IMR-90 (cell line): ENCODE measurements around the gene CRIM1. TPM values are rescaled to one million over a fixed set of nuclear protein-coding genes. Genes with fewer than 3 reads are reported as not detected.

Source experiments
- ATAC-seq: fragments of 200-7000 bp; cut with Tn5 transposase; 2 replicates; pipeline ENCODE4 v1.9.1; 2020; ENCODE audit warnings: low read depth, mild to moderate bottlenecking, moderate library complexity
- BruUV-seq: library from RNA; stranded (reverse); fragments of 400-500 nt; replicated peaks from 2 replicates; lab custom pipeline; 2021; lab: Mats Ljungman, UMichigan
- CTCF ChIA-PET: fragments of 300-600 bp; formaldehyde crosslinking; extraction: SDS; loops from one replicate; lab custom pipeline; 2021; ENCODE audit warnings: antibody characterized with exemption; lab: Yijun Ruan, JAX
- POLR2A ChIA-PET: fragments of 300-600 bp; sonication (Branson Sonifier 250); formaldehyde crosslinking; loops from one replicate; lab custom pipeline; 2022; ENCODE audit warnings: antibody characterized with exemption; ENCODE audit not compliant: unreplicated experiment; lab: Charles Lee
- DNase-seq: peaks from one replicate; pipeline ENCODE4 v3.0.0; 2013
- H2AFZ ChIP-seq: replicated peaks from 2 replicates; pipeline ENCODE3; 2013; ENCODE audit warnings: low read length, mild to moderate bottlenecking; ENCODE audit not compliant: poor library complexity
- H2AK5ac ChIP-seq: 2 replicates; pipeline ENCODE4 v1.6.1; 2013; ENCODE audit warnings: low read depth, low read length, inconsistent platforms
- H2AK9ac ChIP-seq: replicated peaks from 2 replicates; pipeline ENCODE3; 2013; ENCODE audit warnings: mild to moderate bottlenecking, low read depth, low read length, moderate library complexity; ENCODE audit not compliant: poor library complexity
- H2BK120ac ChIP-seq: 2 replicates; pipeline ENCODE4 v1.6.1; 2013; ENCODE audit warnings: low read depth, low read length, inconsistent platforms
- H2BK15ac ChIP-seq: 3 replicates; pipeline ENCODE4 v1.6.1; 2013; ENCODE audit warnings: low read depth, low read length, inconsistent platforms
- H2BK20ac ChIP-seq: 2 replicates; pipeline ENCODE4 v1.6.1; 2013; ENCODE audit warnings: low read depth, mild to moderate bottlenecking, inconsistent platforms, low read length, moderate library complexity
- H2BK5ac ChIP-seq: 2 replicates; pipeline ENCODE4 v1.6.1; 2013; ENCODE audit warnings: mild to moderate bottlenecking, low read depth, low read length, inconsistent platforms; ENCODE audit not compliant: poor library complexity, severe bottlenecking
- H3K14ac ChIP-seq: replicated peaks from 2 replicates; pipeline ENCODE4 v1.6.1; 2013; ENCODE audit warnings: low read depth, low read length, inconsistent platforms
- H3K18ac ChIP-seq: 2 replicates; pipeline ENCODE4 v1.6.1; 2013; ENCODE audit warnings: low read depth, low read length, control low read depth
- H3K23ac ChIP-seq: 2 replicates; pipeline ENCODE4 v1.6.1; 2013; ENCODE audit warnings: low read depth, low read length, inconsistent platforms
- H3K27ac ChIP-seq: 2 replicates; pipeline ENCODE4 v1.5.1; 2013; ENCODE audit warnings: mild to moderate bottlenecking, control low read depth, low read length; ENCODE audit not compliant: insufficient read depth
- H3K27me3 ChIP-seq: 2 replicates; pipeline ENCODE4 v1.6.1; 2013; ENCODE audit warnings: low read length; ENCODE audit not compliant: control insufficient read depth, insufficient read depth
- H3K36me3 ChIP-seq: 2 replicates; pipeline ENCODE4 v1.6.1; 2013; ENCODE audit warnings: low read length, mixed read lengths; ENCODE audit not compliant: control insufficient read depth, insufficient read depth
- H3K4ac ChIP-seq: 2 replicates; pipeline ENCODE4 v1.6.1; 2013; ENCODE audit warnings: low read depth, low read length, inconsistent platforms
- H3K4me1 ChIP-seq: 2 replicates; pipeline ENCODE4 v1.6.1; 2013; ENCODE audit warnings: low read length, mixed read lengths; ENCODE audit not compliant: control insufficient read depth, insufficient read depth
- H3K4me2 ChIP-seq: 2 replicates; pipeline ENCODE4 v1.6.1; 2013; ENCODE audit warnings: low read depth, mild to moderate bottlenecking, control low read depth, low read length, moderate library complexity
- H3K4me3 ChIP-seq: 2 replicates; pipeline ENCODE4 v1.5.1; 2013; ENCODE audit warnings: low read depth, mild to moderate bottlenecking, control low read depth, low read length, moderate library complexity; ENCODE audit not compliant: insufficient read depth
- H3K56ac ChIP-seq: 2 replicates; pipeline ENCODE4 v1.6.1; 2013; ENCODE audit warnings: low read length, inconsistent platforms; ENCODE audit not compliant: insufficient read depth; ENCODE audit errors: extremely low read depth
- H3K79me1 ChIP-seq, 2 experiments: 2 replicates each; pipeline ENCODE4 v1.6.1; 2013; ENCODE audit warnings: low read length in 2 of 2, inconsistent platforms in 1 of 2, low read depth in 1 of 2
- H3K9ac ChIP-seq: 2 replicates; pipeline ENCODE4 v1.6.1; 2013; ENCODE audit warnings: low read depth, low read length, control low read depth
- H3K9me1 ChIP-seq: 2 replicates; pipeline ENCODE4 v1.6.1; 2013; ENCODE audit warnings: low read length, inconsistent platforms; ENCODE audit not compliant: insufficient read depth
- H3K9me3 ChIP-seq: 2 replicates; pipeline ENCODE4 v1.6.1; 2013; ENCODE audit warnings: low read length; ENCODE audit not compliant: control insufficient read depth, insufficient read depth
- H4K20me1 ChIP-seq: 2 replicates; pipeline ENCODE4 v1.6.1; 2013; ENCODE audit warnings: low read length, inconsistent platforms; ENCODE audit not compliant: insufficient read depth
- H4K5ac ChIP-seq: 2 replicates; pipeline ENCODE4 v1.6.1; 2013; ENCODE audit warnings: mild to moderate bottlenecking, low read depth, low read length, control low read depth
- H4K8ac ChIP-seq, 2 experiments: 2 replicates each; pipeline ENCODE4 v1.6.1; 2013; ENCODE audit warnings: low read depth in 2 of 2, low read length in 2 of 2, control low read depth in 1 of 2, inconsistent platforms in 1 of 2
- H4K91ac ChIP-seq: 2 replicates; pipeline ENCODE4 v1.6.1; 2013; ENCODE audit warnings: low read depth, low read length, inconsistent platforms; ENCODE audit not compliant: insufficient read depth
- BHLHE40 ChIP-seq: fragments of 150-350 bp; IDR thresholded peaks from 2 replicates; pipeline ENCODE4 v1.6.1; 2016; ENCODE audit warnings: mild to moderate bottlenecking, low read depth, low read length
- CEBPB ChIP-seq: IDR thresholded peaks from 2 replicates; pipeline ENCODE4 v1.6.1; 2012; ENCODE audit warnings: low read depth, low read length, improper control_type of control experiment
- CHD1 ChIP-seq: IDR thresholded peaks from 2 replicates; pipeline ENCODE4 v1.6.1; 2012; ENCODE audit warnings: low read depth, low read length, improper control_type of control experiment
- FOS ChIP-seq: fragments of 150-350 bp; IDR thresholded peaks from 2 replicates; pipeline ENCODE4 v1.6.1; 2016; ENCODE audit warnings: low read depth, low read length
- MAFK ChIP-seq: IDR thresholded peaks from 2 replicates; pipeline ENCODE4 v1.6.1; 2012; ENCODE audit warnings: low read depth, low read length, improper control_type of control experiment
- MAZ ChIP-seq: IDR thresholded peaks from 2 replicates; pipeline ENCODE4 v1.6.1; 2012; ENCODE audit warnings: low read depth, mild to moderate bottlenecking, low read length, improper control_type of control experiment, moderate library complexity, borderline replicate concordance
- MXI1 ChIP-seq: IDR thresholded peaks from 2 replicates; pipeline ENCODE4 v1.6.1; 2012; ENCODE audit warnings: low read depth, mild to moderate bottlenecking, low read length, moderate library complexity, borderline replicate concordance
- NFE2L2 ChIP-seq: fragments of 150-350 bp; IDR thresholded peaks from 2 replicates; pipeline ENCODE4 v1.6.1; 2016; ENCODE audit warnings: low read depth, mild to moderate bottlenecking, low read length
- POLR2A ChIP-seq: IDR thresholded peaks from 2 replicates; pipeline ENCODE4 v1.6.1; 2012; ENCODE audit warnings: mild to moderate bottlenecking, low read depth, low read length
- RAD21 ChIP-seq: IDR thresholded peaks from 2 replicates; pipeline ENCODE4 v1.6.1; 2012; ENCODE audit warnings: low read length, improper control_type of control experiment
- RCOR1 ChIP-seq: IDR thresholded peaks from 2 replicates; pipeline ENCODE4 v1.6.1; 2012; ENCODE audit warnings: mild to moderate bottlenecking, low read length, improper control_type of control experiment; ENCODE audit not compliant: insufficient replicate concordance
- RFX5 ChIP-seq: IDR thresholded peaks from 2 replicates; pipeline ENCODE4 v1.8.0; 2012; ENCODE audit warnings: low read depth, mild to moderate bottlenecking, low read length, moderate library complexity
- SMC3 ChIP-seq: fragments of 150-350 bp; IDR thresholded peaks from 2 replicates; pipeline ENCODE4 v1.6.1; 2016; ENCODE audit warnings: low read depth, mild to moderate bottlenecking, antibody characterized with exemption, low read length, moderate library complexity
- WGBS, 2 experiments: methylation state at CpG; one replicate each; pipeline versions ENCODE4 v1.1.5 to v1.1.7; 2013; ENCODE audit warnings: missing lambda C conversion rate in 2 of 2; ENCODE audit not compliant: insufficient read length in 1 of 2; ENCODE audit errors: extremely low coverage in 2 of 2; 5-methylcytosine and 5-hydroxymethylcytosine counted together
- dilution Hi-C: fragments of 300-500 bp; cut with HindIII; formaldehyde crosslinking; loops from one replicate; pipeline ENCODE4 v1.14.3; 2018; ENCODE audit warnings: low sequenced_read_pairs; ENCODE audit not compliant: unreplicated experiment
- in situ Hi-C: fragments of 300-500 bp; cut with MboI; formaldehyde crosslinking; loops from 3 replicates; pipeline ENCODE4 v1.14.3; 2019; ENCODE audit warnings: low sequenced_read_pairs, inconsistent platforms, mixed read lengths
- intact Hi-C: fragments of 100-400 bp; cut with micrococcal nuclease; formaldehyde crosslinking; loops from 2 replicates; pipeline ENCODE4 v1.10.0; 2022
- polyA plus RNA-seq, 3 experiments: library from polyadenylated mRNA; depleted of rRNA; stranded (reverse); fragments of >200 nt; gene quantifications; 2 replicates each; pipeline ENCODE4 v1.2.3, GENCODE V29; 2012; ENCODE audit warnings: low replicate concordance in 1 of 3
- total RNA-seq: library from RNA; depleted of rRNA; stranded (reverse); fragments of >200 nt; gene quantifications from 2 replicates; pipeline ENCODE4 v1.2.3, GENCODE V29; 2012
- TF ChIP-seq, protein P1 (sequence below): fragments of 150-350 bp; IDR thresholded peaks from 2 replicates; pipeline ENCODE4 v1.6.1; 2016; ENCODE audit warnings: low read depth, mild to moderate bottlenecking, low read length, moderate library complexity, borderline replicate concordance
- TF ChIP-seq, protein P2 (sequence below): fragments of 150-350 bp; IDR thresholded peaks from 2 replicates; pipeline ENCODE4 v1.6.1; 2017; ENCODE audit warnings: mild to moderate bottlenecking, antibody characterized with exemption, low read length, low read depth
- TF ChIP-seq, protein P3 (sequence below): conservative IDR thresholded peaks from 2 replicates; pipeline ENCODE4 v1.5.1; 2012; ENCODE audit warnings: mild to moderate bottlenecking, low read depth, low read length, improper control_type of control experiment

The CRIM1 gene
- total and polyA plus RNA-seq, 2 of the 4 experiments (the other 2 are of a cell fraction), result 285 to 490 TPM

DNA sequence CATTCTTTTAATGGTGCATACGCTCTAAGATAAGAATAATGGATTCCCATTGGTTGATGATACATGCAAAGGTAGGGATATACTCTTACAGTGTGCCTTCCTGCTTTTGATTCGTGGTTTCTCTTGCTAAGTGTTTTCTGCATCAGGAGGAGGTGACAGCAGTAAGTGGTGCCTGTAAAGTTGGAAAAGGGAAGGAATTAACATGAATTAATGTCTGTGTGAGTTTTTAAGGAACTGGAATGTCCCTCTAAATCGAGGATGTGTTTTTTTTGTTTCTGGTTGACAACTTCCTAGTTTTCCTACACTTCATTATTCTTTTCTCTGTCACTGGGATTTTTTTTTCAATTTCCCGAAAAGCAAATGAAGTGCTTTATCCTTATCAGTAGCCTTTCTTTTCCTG is 54.4 kb downstream of the CRIM1 start:
- Histone ChIP-seq H2BK15ac (no peak overlapping the region), H4K20me1 (peaks cover 84% of the 10 kb centered on the region), H3K9ac (no peak overlapping the region), H2BK5ac (peak overlapping the region; percentile 24), H3K36me3 (peaks cover 4% of the 10 kb centered on the region), H2AK5ac (no peak overlapping the region), H2BK120ac (no peak overlapping the region), H3K9me1 (peaks cover 33% of the 10 kb centered on the region), H4K5ac (no peak overlapping the region), H4K8ac (no peak overlapping the region), H2AK9ac (no peak overlapping the region), H3K4ac (no peak overlapping the region), H3K4me2 (peak overlapping the region; percentile 21; the same call in 1 of the 2 replicates), H2BK20ac (no peak overlapping the region), H3K9me3 (no peaks in the 10 kb centered on the region), H3K23ac (peak overlapping the region; percentile 8; the same call in 1 of the 2 replicates), H3K4me1 (peaks cover 33% of the 10 kb centered on the region), H3K79me1 (peaks cover 17 to 59% of the 10 kb centered on the region in 2 experiments; a peak in 3 of 4 replicates), H3K56ac (no peak overlapping the region), H3K4me3 (no peak overlapping the region), H3K18ac (no peak overlapping the region), H3K27ac (no peak overlapping the region), H2AFZ (no peak overlapping the region), H3K27me3 (no peaks in the 10 kb centered on the region), H3K14ac (no peak overlapping the region), H4K91ac (no peak overlapping the region)
- no peak for DNase-seq
- POLR2A ChIA-PET, result interaction anchor here (0.8 kb wide), 1 partner anchor 75 kb away, joined by 5 read pairs; no protein-coding TSS in a partner anchor
- no TSS peak for BruUV-seq
- intact Hi-C loops, result no loop called here
- ATAC-seq, result no peak
- in situ Hi-C loops, result no loop called here
- CTCF ChIA-PET, result no interaction called here
- dilution Hi-C loops, result no loop called here
- WGBS, 2 experiments, result no CpG with 5 or more reads among the region's 4 CpGs
- TF ChIP-seq FOS, result no peak
- TF ChIP-seq MAZ, result no peak
- no peak for TF ChIP-seq SMC3
- TF ChIP-seq, protein P1, sequence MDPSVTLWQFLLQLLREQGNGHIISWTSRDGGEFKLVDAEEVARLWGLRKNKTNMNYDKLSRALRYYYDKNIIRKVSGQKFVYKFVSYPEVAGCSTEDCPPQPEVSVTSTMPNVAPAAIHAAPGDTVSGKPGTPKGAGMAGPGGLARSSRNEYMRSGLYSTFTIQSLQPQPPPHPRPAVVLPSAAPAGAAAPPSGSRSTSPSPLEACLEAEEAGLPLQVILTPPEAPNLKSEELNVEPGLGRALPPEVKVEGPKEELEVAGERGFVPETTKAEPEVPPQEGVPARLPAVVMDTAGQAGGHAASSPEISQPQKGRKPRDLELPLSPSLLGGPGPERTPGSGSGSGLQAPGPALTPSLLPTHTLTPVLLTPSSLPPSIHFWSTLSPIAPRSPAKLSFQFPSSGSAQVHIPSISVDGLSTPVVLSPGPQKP, result no peak
- TF ChIP-seq CHD1, result no peak
- TF ChIP-seq POLR2A, result no peak
- TF ChIP-seq, protein P2, sequence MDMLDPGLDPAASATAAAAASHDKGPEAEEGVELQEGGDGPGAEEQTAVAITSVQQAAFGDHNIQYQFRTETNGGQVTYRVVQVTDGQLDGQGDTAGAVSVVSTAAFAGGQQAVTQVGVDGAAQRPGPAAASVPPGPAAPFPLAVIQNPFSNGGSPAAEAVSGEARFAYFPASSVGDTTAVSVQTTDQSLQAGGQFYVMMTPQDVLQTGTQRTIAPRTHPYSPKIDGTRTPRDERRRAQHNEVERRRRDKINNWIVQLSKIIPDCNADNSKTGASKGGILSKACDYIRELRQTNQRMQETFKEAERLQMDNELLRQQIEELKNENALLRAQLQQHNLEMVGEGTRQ, result no peak
- TF ChIP-seq, protein P3, sequence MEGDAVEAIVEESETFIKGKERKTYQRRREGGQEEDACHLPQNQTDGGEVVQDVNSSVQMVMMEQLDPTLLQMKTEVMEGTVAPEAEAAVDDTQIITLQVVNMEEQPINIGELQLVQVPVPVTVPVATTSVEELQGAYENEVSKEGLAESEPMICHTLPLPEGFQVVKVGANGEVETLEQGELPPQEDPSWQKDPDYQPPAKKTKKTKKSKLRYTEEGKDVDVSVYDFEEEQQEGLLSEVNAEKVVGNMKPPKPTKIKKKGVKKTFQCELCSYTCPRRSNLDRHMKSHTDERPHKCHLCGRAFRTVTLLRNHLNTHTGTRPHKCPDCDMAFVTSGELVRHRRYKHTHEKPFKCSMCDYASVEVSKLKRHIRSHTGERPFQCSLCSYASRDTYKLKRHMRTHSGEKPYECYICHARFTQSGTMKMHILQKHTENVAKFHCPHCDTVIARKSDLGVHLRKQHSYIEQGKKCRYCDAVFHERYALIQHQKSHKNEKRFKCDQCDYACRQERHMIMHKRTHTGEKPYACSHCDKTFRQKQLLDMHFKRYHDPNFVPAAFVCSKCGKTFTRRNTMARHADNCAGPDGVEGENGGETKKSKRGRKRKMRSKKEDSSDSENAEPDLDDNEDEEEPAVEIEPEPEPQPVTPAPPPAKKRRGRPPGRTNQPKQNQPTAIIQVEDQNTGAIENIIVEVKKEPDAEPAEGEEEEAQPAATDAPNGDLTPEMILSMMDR, result no peak
- no peak for TF ChIP-seq BHLHE40
- no peak for TF ChIP-seq MAFK
- no peak for TF ChIP-seq CEBPB
- no peak for TF ChIP-seq RAD21
- no peak for TF ChIP-seq RCOR1
- no peak for TF ChIP-seq NFE2L2
- TF ChIP-seq RFX5, result no peak
- no peak for TF ChIP-seq MXI1
